WERI-Rb-1 (cell line): ENCODE measurements around the gene DAZAP1.

Experiments
- DNase-seq: peaks from one replicate; pipeline ENCODE4 v3.0.0-alpha.2; 2020
- H3K27ac ChIP-seq: fragments of 250-450 bp; sonication (Bioruptor Pico); 2 replicates; pipeline ENCODE4 v1.5.1; 2020; ENCODE audit warnings: mild to moderate bottlenecking, moderate library complexity
- H3K27me3 ChIP-seq: fragments of 250-450 bp; sonication (Bioruptor Pico); 2 replicates; pipeline ENCODE4 v1.5.1; 2021; ENCODE audit warnings: mild to moderate bottlenecking, low read depth, moderate library complexity; ENCODE audit not compliant: insufficient read depth, severe bottlenecking
- H3K36me3 ChIP-seq: fragments of 250-450 bp; sonication (Bioruptor Pico); 2 replicates; pipeline ENCODE4 v1.5.1; 2020; ENCODE audit warnings: mild to moderate bottlenecking, moderate library complexity
- H3K4me3 ChIP-seq: 2 replicates; pipeline ENCODE4 v1.5.1; 2011; ENCODE audit warnings: low read depth, mild to moderate bottlenecking, control low read depth, low read length
- H3K9me3 ChIP-seq: fragments of 250-450 bp; sonication (Bioruptor Pico); 2 replicates; pipeline ENCODE4 v1.5.1; 2021; ENCODE audit warnings: mild to moderate bottlenecking, moderate library complexity; ENCODE audit not compliant: severe bottlenecking
- CTCF ChIP-seq: IDR thresholded peaks from 2 replicates; pipeline ENCODE4 v1.5.1; 2011; ENCODE audit warnings: low read depth, mild to moderate bottlenecking, control low read depth, inconsistent platforms, low read length

DAZAP1 gene

DNA sequence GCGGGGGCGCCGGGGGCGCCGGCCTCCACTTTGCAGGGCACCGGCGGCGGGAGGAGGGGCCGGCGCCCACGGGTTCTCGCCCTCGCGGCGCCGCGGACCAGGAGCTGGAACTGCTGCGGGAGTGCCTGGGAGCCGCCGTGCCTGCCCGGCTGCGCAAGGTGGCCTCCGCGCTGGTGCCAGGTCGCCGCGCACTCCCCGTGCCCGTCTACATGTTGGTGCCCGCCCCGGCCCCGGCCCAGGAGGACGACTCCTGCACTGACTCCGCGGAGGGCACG lies 59.8 kb downstream of the DAZAP1 start:
- no peaks in the 10 kb centered on the region for H3K27me3 ChIP-seq
- H3K9me3 ChIP-seq: no peaks in the 10 kb centered on the region
- no peak for DNase-seq
- no peak overlapping the region for H3K27ac ChIP-seq
- H3K4me3 ChIP-seq: no peak overlapping the region
- H3K36me3 ChIP-seq: peaks cover 20% of the 10 kb centered on the region
- TF ChIP-seq CTCF: no peak

GRCh38 chr19:1467490-1468273 lies 60.3 kb downstream of the DAZAP1 start:
- no peak for DNase-seq
- no peaks in the 10 kb centered on the region for H3K27me3 ChIP-seq
- no peak for TF ChIP-seq CTCF
- peaks cover 20% of the 10 kb centered on the region for H3K36me3 ChIP-seq
- H3K4me3 ChIP-seq: no peak overlapping the region
- no peak overlapping the region for H3K27ac ChIP-seq
- no peaks in the 10 kb centered on the region for H3K9me3 ChIP-seq

DNA sequence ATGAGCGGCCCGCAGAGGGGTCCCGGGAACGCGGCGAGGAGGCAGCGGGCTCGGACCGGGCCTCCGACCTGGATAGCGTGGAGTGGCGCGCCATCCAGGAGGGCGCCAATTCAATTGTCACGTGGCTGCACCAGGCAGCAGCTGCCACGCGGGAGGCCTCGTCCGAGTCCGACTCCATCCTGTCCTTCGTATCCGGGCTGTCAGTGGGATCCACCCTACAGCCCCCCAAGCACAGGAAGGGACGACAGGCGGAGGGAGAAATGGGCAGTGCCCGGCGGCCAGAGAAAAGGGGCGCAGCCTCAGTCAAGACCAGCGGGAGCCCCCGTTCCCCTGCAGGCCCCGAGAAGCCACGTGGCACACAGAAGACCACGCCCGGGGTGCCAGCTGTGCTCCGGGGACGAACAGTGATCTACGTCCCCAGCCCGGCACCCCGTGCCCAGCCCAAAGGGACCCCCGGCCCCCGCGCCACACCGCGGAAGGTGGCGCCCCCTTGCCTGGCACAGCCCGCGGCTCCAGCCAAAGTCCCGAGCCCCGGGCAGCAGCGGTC lies 61.0 kb downstream of the DAZAP1 start:
- no peak for TF ChIP-seq CTCF
- no peaks in the 10 kb centered on the region for H3K9me3 ChIP-seq
- H3K4me3 ChIP-seq: no peak overlapping the region
- H3K27me3 ChIP-seq: no peaks in the 10 kb centered on the region
- no peak for DNase-seq
- H3K36me3 ChIP-seq: peaks cover 20% of the 10 kb centered on the region
- H3K27ac ChIP-seq: no peak overlapping the region

DNA sequence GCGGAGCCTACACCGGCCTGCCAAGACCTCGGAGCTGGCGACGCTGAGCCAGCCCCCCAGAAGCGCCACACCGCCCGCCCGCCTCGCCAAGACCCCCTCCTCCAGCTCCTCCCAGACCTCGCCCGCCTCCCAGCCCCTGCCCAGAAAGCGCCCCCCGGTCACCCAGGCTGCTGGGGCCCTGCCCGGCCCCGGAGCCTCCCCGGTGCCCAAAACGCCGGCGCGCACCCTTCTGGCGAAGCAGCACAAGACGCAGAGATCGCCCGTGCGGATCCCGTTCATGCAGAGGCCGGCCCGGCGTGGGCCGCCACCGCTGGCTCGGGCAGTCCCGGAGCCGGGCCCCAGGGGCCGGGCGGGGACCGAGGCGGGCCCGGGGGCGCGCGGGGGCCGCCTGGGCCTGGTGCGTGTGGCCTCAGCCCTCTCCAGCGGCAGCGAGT lies 61.5 kb downstream of the DAZAP1 start:
- Histone ChIP-seq H3K36me3 (peaks cover 20% of the 10 kb centered on the region), H3K4me3 (no peak overlapping the region), H3K9me3 (no peaks in the 10 kb centered on the region), H3K27me3 (no peaks in the 10 kb centered on the region), H3K27ac (no peak overlapping the region)
- no peak for TF ChIP-seq CTCF
- no peak for DNase-seq

DNA sequence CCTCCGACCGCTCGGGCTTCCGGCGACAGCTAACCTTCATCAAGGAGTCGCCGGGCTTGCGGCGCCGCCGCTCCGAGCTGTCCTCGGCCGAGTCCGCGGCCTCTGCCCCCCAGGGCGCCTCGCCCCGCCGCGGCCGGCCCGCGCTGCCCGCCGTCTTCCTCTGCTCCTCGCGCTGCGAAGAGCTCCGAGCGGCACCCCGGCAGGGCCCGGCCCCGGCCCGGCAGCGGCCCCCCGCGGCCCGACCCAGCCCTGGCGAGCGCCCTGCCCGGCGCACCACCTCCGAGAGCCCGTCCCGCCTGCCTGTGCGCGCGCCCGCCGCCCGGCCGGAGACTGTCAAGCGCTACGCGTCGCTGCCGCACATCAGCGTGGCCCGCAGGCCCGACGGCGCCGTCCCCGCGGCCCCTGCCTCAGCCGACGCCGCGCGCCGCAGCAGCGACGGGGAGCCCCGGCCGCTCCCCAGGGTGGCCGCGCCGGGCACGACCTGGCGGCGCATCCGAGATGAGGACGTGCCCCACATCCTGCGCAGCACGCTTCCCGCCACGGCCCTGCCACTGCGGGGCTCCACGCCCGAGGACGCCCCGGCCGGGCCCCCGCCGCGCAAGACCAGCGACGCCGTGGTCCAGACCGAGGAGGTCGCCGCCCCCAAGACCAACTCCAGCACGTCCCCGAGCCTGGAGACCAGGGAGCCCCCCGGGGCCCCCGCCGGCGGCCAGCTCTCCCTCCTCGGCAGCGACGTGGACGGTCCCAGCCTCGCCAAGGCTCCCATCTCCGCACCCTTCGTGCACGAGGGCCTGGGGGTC lies 62.1 kb downstream of the DAZAP1 start:
- H3K4me3 ChIP-seq: peak overlapping the region; percentile 54
- no peaks in the 10 kb centered on the region for H3K27me3 ChIP-seq
- peak overlapping the region; percentile 71 for H3K27ac ChIP-seq
- no peak for TF ChIP-seq CTCF
- DNase-seq: no peak
- H3K36me3 ChIP-seq: peaks cover 20% of the 10 kb centered on the region
- H3K9me3 ChIP-seq: no peaks in the 10 kb centered on the region
